Astrocyte of the cerebellum (primary cell): ENCODE results near the gene POLR3G.

ENCODE experiments used
- DNase-seq: peaks from one replicate; pipeline ENCODE4 v3.0.0-alpha.2; 2011; ENCODE audit warnings: low read depth
- H3K4me3 ChIP-seq: 2 replicates; pipeline ENCODE4 v1.5.1; 2011; ENCODE audit warnings: mild to moderate bottlenecking, low read depth, low read length, moderate library complexity
- in situ Hi-C: cut with HindIII; loops from 2 replicates; pipeline ENCODE4 v1.10.0; 2017; ENCODE audit warnings: low sequenced_read_pairs
- TF ChIP-seq, protein P1 (sequence below): IDR thresholded peaks from 2 replicates; pipeline ENCODE4 v1.5.1; 2012; ENCODE audit warnings: low read length, low read depth, moderate library complexity, mild to moderate bottlenecking; ENCODE audit errors: missing control alignments

The POLR3G gene

DNA sequence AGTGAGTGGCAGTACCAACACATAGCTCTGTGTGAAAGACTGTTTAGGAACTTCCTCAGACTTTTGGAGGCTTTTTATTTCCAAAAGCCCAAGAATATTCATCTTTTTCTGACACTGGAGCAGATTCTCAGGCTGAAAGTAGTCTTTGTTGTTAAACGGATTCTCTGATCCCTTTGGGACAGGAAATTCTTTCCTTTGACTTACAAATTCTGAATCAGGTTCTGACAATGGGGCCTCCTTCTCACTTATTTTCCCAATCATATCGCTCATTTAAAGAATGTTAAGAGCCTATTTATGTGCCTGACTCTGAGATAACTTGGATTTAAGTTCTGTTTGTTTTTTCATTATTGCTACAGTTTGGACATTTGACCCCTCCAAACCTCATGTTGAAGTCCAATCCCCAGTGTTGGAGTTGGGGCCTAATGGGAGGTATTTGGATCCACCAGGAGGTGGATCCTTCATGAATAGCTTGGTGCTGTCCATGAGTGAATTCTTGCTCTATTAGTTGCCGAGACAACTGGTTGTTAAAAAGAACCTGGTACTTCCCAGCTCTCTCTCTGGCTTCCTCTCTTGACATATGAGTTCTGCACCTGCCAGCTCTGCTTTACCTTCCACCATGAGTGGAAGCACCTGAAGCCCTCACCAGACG is 79.8 kb downstream of the POLR3G start:
- in situ Hi-C loops: no loop called here
- TF ChIP-seq, protein P1, sequence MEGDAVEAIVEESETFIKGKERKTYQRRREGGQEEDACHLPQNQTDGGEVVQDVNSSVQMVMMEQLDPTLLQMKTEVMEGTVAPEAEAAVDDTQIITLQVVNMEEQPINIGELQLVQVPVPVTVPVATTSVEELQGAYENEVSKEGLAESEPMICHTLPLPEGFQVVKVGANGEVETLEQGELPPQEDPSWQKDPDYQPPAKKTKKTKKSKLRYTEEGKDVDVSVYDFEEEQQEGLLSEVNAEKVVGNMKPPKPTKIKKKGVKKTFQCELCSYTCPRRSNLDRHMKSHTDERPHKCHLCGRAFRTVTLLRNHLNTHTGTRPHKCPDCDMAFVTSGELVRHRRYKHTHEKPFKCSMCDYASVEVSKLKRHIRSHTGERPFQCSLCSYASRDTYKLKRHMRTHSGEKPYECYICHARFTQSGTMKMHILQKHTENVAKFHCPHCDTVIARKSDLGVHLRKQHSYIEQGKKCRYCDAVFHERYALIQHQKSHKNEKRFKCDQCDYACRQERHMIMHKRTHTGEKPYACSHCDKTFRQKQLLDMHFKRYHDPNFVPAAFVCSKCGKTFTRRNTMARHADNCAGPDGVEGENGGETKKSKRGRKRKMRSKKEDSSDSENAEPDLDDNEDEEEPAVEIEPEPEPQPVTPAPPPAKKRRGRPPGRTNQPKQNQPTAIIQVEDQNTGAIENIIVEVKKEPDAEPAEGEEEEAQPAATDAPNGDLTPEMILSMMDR: no peak
- no peak overlapping the region for H3K4me3 ChIP-seq
- DNase-seq: no peak

DNA sequence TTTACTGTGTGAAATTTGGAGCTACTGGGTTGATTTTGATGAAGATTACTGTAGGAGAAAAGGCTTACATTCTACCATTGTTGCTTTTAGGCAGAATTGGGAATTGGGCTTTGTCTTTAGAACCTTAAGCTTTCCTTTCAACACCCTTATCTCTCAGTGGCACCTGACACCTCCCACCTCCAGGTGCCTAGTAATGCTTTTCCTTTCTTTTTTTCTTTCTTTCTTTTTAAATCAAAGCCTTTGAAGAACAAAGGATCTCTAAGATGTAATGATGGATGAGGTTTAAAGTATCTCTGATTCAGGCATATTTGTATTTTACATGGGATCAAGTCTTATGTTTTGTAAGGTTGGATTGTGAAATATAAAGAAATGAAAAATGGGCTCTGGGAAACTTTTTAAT is 81.0 kb downstream of the POLR3G start:
- in situ Hi-C loops: no loop called here
- TF ChIP-seq, protein P1: no peak
- no peak for DNase-seq
- no peak overlapping the region for H3K4me3 ChIP-seq

DNA sequence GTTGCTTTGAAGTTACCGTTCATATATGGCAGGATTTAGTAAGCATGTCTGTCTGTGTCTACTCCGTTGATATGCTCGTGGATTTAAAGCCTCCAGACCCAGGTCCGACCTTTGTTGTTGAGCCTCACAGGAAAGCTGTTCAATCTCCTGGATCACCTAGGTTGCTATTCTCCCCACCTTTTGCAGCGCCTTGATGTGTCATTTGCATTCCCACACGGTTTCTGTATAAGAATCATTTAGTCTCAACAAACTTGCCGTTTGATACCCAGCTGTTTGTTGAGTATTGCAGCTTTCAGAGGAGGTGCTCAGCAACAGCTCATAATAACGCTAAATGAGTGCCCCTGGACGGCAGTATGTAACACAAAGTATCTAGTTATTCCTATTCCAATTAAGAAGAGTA is 82.7 kb downstream of the POLR3G start:
- in situ Hi-C loops: no loop called here
- no peak overlapping the region for H3K4me3 ChIP-seq
- TF ChIP-seq, protein P1: no peak
- DNase-seq: no peak

DNA sequence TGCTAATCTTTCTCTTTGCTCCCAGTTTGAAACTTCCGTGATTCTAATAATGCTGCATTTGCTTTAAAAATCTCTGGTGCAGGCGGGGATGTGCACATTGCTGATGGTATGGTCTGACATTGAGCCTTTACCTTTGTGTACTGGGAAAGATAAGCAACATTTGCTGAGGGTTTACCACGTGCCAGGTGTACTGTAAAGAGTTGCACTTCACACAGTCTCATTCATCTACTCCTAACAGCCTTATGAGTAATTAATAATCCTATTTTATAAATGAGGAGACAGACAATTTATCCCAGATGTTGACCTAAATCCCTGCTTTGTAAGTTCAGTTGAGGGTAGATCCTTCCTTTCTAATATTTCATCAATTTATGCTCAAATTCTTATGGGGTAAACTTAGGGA is 83.2 kb downstream of the POLR3G start:
- in situ Hi-C loops: no loop called here
- peak overlapping the region; percentile 57 for H3K4me3 ChIP-seq
- TF ChIP-seq, protein P1: no peak
- no peak for DNase-seq

DNA sequence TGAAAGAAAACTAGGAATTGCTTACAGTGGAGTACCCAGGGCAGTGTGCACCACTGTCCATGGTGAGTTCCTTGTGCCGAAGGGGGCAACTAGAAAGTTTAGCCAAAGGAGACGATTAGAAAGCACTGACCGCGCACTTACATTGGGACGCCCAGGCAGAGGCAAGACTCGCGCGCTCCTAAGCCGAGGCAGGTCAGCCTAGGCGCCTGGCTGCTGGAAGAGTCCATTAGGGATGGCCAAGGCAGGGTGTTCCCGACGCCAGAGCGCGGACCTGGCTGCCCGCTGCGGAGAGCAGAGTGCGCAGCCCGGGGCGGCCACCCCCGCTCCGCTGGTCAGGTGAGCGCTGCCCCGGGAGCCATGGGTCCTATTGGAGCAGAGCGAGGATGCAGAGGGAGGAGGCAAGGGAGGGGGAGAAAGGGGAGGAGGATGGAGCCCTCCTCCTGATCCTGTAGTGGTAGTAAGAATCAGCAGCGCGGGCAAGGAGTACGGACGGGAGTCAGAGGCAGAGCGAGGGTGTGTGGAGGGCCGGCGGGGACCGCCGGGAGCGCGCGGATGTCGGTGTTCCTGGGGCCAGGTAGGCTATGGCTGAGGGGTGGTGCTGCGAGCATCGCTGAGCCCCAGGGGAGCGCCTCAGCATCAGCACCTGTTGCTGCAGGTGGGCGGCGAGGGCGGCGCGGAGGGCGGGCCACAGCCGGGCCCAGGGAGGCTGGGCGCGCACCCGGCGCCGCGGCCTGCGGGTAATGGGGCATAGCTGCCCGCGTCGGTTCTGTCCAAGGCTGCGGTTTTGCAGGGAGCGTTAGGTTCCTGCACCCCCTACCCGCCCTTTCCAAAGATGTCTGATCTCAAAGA is 83.9 kb downstream of the POLR3G start, which contains the start of gene ADGRV1:
Gene ADGRV1, plus strand, starts transcription at position 454 of the 849 bp plus-strand sequence. Its CDS starts 99 bp downstream, at position 553.
- in situ Hi-C loops: no loop called here
- H3K4me3 ChIP-seq: peak within 1 kb of the TSS; percentile 57
- TF ChIP-seq, protein P1: no peak
- DNase-seq: peak; percentile 48

DNA sequence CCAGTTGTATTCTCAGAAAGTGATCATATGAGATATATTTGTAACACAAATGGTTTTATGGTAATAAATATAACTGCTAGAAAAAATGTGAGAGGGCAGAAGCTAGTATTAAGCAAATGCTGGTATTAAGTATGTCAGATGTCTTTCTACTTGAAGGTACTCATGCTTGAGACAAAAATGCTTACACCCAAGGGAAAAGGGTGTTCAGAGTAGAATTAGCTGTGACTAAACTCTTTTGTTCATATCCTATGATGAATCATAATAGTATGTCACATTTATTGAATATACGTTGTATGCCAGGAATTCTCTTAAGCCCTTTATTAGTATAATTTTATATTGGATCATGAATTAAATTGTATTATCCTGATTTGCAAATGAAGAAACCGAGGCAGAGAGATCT is 86.1 kb downstream of the POLR3G start:
- no peak for DNase-seq
- TF ChIP-seq, protein P1: no peak
- in situ Hi-C loops: no loop called here
- no peak overlapping the region for H3K4me3 ChIP-seq
